ENCODE measurements around the gene GLRX2. TPM values are rescaled to one million over a fixed set of nuclear protein-coding genes. Genes with fewer than 3 reads are reported as not detected.
"Not testable (repeated sequence)": the region's sequence is repeated elsewhere in the genome, so short reads cannot be mapped to it uniquely, and the experiment has no call there.

Gene GLRX2, protein sequence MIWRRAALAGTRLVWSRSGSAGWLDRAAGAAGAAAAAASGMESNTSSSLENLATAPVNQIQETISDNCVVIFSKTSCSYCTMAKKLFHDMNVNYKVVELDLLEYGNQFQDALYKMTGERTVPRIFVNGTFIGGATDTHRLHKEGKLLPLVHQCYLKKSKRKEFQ
- total RNA-seq, result 16.0 TPM

DNA sequence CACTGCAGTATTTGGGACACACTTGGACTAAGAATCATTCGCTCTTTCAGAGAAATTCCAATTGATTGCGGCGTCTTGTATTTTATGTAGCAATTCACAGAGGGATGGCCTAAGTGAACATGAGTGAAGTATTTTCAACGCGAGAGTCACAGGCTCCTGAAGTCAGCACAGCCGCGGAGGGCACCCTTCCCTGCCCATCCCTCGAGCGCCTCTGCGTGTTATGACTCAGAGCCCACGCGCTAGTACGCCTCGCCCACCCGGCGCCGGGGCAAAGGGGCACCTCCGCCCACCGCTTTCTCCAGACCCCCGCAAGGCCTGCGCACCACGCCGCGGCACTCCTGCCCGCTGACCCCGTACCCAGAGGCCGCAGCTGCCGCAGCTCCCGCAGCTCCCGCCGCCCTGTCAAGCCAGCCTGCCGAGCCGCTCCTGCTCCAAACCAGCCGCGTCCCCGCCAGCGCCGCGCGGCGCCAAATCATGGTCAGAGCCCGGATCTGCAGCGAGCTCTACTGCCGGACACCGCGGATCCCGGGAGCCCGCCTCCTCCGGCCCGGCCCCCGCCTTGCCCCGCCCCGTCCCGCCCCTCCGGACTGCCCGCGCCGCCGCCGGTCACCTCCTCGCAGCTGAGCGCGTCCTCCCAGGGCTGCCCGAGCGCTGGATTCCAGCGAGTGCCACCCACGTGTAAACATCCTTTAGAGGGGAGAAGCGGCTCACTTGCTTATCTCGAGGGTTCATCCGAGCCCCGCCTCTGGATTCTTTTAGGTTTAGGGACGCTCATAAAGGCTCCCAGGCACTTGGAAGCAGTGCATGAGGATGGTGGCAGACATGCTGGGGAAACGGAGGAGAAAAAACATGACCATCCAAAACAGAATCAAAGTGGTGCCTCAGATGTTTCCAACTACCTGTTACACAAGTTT is at the start of gene GLRX2:
Gene GLRX2, minus strand, starts transcription at position 508 of the 914 bp plus-strand sequence. Its CDS starts 32 bp downstream, at position 476.
- peak; percentile 97 for ATAC-seq
- intact Hi-C loops (cut with DNase I), result loop anchor here (5.0 kb wide), 1 partner anchor 48 kb away; the partner anchor contains the start of genes RO60 and UCHL5
- DNase-seq (ENCODE audit: low spot score), result peak; percentile 91

DNA sequence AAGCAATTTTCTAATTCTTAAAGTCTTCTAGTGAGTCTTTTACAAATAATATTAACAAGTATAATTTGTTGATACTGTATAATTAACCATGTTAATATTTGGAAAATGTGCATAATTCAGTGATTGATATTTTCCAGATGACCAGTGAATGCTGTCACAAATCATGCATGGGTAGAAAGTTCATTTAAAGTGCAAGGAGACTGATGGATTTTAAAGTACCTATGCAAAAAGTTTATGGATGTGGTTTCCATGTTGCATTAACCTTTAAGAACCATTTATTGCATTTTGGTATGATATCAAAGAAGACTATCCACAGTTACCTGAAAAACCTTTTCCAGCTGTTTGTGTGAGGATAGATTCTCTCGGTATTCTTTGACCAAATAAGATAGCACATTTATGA is 39.8 kb upstream of the GLRX2 start:
- intact Hi-C loops (cut with DNase I), result no loop called here
- DNase-seq (ENCODE audit: low spot score), result no peak
- no peak for ATAC-seq

DNA sequence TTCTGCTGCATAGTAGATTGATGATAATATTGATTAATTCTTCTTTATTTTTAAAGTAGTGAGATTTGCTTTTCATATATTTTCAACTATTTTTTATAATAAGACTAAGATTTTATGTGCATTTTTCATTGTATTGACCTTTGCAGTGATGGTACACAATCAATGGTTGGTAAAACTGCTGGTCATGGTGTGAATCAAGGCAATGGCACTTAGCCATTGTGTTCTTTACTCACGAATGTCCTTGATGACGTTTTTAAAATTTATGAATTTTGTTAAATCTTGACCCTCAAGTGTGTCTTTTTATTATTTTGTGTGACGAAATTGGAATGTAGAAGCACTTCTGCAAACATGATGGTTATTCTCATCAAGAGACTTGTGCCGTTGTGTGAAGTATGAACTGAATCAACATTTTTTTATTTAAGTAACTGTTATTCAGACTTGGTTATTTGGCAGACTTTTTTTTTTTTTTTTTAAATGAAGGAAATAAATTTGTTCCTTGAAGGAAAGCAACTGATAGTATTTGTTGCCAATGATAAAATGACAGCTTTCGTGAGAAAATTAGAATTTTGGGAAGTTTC is 39.2 kb upstream of the GLRX2 start:
- intact Hi-C loops (cut with DNase I), result no loop called here
- ATAC-seq (no peak), DNase-seq (ENCODE audit: low spot score) (no peak)

DNA sequence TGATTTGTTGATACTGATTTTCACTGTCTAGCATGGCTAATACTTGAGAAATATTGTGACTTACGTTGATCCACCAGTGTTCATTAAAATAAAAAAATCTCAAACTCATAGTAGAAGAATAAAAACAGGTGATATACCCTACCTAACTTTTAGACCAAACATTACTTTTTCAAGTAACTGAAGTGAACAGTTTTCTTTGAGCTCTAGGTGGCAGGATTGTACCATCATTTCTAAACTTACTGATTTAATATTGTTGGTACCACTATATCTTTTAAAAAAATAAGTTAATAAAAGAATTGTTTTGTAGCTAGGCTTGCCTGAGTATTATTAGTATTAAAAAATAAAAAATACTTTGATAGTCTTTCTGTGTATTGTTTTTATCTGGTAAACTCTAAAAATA is 38.1 kb upstream of the GLRX2 start:
- ATAC-seq (no peak), DNase-seq (ENCODE audit: low spot score) (no peak)
- intact Hi-C loops (cut with DNase I), result no loop called here

DNA sequence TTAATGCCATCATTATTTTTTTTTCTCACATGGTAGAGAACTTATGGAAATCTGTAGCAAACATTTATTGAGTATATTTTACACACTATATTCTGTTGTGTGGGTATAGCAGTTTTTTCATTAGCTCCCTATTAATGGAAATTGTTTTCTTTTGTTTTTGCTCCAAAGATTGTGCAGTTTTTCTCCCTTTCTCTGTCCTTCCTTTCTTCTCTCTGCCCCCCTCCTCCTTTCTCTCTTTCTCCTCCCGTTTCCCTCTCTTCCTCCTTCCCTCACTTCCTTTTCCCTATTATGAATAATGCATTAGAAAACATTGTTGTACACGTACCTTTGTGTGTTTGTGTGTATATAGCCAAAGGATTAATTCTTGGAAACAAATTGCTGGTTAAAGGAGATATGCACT is 37.2 kb upstream of the GLRX2 start:
- ATAC-seq (no peak), DNase-seq (ENCODE audit: low spot score) (no peak)
- intact Hi-C loops (cut with DNase I), result no loop called here

DNA sequence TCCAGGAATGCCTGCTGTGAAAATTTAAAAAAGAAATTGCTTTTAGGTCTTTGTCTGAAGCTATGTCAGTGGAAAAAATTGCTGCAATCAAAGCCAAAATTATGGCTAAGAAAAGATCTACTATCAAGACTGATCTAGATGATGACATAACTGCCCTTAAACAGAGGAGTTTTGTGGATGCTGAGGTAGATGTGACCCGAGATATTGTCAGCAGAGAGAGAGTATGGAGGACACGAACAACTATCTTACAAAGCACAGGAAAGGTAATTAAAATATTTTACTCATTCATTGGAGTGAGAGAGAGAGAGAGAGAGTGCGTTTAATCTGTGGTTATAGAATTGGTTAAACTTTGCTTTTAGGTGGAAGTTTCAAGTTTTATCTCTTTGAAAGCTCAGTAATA is 36.6 kb upstream of the GLRX2 start:
- intact Hi-C loops (cut with DNase I), result no loop called here
- no peak for DNase-seq (ENCODE audit: low spot score)
- no peak for ATAC-seq

DNA sequence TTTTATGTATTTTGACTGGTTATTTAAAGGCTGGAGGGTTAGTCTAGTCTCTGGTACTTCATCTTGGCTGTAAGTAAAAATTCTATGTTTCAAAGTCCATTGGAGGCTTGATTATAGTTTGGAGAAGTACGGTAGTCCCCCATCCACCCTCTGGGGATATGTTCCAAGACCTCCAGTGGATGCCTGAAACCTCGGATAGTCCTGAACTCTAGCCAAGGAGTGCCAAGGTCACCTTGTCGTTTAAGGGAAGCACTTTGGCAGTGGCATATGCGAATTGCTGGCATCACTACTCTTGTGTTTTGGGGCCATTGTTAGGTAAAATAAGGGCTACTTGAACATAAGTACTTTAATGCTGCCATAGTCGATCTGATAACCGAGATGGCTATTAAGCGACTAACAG is 35.0 kb upstream of the GLRX2 start:
- ATAC-seq (no peak), DNase-seq (ENCODE audit: low spot score) (no peak)
- intact Hi-C loops (cut with DNase I), result no loop called here

DNA sequence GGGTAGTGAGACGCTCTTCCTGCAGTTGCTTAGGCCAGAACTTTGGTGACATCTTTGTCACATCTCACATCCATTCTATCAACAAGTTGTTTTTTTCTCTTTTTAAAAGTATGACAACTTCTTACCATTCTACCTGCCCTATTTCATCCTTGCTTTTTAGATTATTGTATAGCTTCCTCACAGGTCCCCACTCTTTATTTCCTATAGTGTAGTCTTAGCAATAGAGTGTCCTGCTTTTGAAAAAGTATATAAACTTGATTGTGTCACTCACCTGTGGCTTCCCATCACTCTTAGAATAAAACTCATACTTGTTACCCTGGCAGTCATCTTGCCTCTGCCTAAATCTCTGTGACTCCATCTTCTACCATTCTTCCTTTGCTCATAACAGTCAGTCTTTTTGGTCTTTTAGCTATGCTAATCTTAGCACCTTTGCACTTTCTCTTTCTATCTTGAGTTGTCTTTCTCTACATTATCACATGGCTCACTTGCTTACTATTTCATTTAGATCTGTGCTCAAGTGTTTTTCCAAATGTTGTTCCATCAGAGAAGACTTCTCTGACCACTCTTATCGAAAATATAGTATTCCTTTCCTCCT is 26.1 kb upstream of the GLRX2 start:
- no peak for ATAC-seq
- no peak for DNase-seq (ENCODE audit: low spot score)
- intact Hi-C loops (cut with DNase I), result no loop called here

DNA sequence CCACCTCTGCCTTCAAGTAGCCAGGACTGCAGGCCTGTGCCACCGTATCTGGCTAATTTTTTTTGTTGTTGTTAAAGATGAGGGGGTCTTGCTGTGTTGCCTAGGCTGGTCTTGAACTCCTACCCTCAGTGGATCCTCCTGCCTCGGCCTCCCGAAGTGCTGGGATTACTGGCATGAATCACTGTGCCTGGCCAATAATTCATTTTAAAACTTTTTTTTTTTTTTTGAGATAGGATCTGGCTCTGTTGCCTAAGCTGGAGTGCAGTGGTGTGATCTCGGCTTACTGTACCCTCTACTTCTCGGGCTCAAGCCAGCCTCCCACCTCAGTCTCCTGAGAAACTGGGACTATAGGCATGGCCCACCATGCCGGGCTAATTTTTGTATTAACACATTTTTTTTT is 20.2 kb upstream of the GLRX2 start:
- DNase-seq (ENCODE audit: low spot score) (no peak), ATAC-seq (no peak)
- intact Hi-C loops (cut with DNase I), result no loop called here

DNA sequence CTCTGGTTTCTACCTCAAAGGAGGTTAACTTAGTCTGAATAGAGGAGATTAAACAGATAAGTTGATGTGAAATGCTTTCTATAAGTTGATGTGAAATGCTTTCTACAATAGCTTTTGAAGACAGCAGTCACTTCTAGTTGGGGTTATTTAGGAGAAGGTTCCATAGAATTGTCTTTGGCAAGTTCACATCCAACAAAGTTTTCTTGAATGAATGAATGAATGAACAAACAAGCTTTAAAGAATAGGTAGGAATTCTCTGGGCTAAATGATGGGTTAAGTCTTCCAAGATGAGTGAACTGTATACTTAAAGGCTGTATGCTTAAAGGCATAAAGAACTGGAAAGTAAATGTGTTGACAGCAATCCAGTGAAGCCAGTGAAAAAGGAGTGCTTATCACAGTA is 18.5 kb upstream of the GLRX2 start:
- no peak for ATAC-seq
- intact Hi-C loops (cut with DNase I), result no loop called here
- no peak for DNase-seq (ENCODE audit: low spot score)

DNA sequence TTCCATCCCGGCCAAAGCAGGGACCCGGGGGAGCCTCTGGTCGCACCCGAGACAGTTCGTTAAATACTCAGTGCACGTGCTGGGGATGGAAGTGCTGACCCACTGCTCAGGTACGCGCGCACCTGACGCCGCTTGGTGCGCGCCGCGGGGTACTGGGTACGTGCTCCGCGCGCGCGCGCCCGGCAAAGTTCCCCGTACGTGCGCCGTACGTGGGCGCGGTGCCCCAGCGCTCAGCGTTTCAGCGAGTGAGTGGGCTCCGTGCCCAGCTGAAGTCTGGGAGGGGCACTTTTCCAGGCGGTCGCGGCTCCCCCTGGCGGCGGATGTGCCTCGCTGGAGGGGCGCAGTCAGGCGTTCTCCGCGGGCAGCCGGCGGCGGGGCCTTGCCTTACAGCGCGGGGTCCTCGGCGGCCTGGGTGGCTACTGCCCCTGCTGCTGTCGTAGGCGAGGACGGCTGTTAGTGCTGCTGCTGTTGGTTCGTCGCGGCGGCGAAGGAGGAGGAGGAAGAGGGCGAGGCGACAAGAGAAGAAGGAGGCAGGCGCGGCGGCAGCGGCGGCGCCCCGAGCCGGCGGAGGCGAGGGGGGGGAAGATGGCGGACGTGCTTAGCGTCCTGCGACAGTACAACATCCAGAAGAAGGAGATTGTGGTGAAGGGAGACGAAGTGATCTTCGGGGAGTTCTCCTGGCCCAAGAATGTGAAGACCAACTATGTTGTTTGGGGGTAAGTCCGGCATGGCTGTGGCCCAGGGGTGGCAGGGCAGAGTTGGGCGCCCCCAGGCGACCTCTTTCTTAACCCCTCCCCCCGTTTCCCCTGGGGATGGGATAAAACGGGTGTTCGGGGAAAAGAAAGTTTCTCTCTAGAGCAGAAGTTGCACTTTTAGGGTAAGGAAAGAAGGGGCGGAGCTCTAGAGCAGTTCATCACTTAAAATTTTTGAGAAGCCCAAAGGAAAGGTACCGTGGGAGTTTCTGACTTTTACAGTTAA is 16.7 kb upstream of the GLRX2 start, which contains the start of gene CDC73:
Gene CDC73, plus strand, starts transcription at position 416 of the 978 bp plus-strand sequence. Its CDS starts 170 bp downstream, at position 586.
- ATAC-seq, result peak; percentile 99
- peak; percentile 99 for DNase-seq (ENCODE audit: low spot score)
- intact Hi-C loops (cut with DNase I), result no loop called here

DNA sequence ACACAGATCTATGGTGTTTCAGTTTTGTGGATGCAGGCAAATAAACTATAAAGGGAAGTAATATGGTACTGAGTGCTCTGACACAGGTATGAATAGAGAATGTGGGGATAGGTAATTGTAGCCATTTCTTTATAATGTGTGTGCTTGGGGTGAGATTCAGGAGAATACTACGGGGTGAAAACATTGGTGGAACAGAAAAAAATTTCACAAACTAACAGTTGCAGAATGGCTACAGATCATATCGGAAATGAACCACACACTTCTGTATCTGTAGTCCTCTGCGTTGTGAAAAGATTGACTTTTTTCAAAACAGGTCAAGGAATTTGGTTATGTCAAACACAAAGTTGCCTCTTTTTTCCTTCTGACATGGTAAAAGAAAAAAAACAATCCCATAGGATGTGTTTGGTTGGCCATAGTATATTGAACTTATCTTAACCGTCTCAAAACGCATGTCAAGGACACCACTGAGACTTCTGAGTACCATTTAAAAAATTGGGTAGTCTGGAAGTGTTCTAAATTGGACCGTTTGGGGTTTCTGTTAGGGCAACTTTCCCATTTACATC is 15.5 kb upstream of the GLRX2 start:
- DNase-seq (ENCODE audit: low spot score), result no peak
- intact Hi-C loops (cut with DNase I), result no loop called here
- ATAC-seq, result no peak

DNA sequence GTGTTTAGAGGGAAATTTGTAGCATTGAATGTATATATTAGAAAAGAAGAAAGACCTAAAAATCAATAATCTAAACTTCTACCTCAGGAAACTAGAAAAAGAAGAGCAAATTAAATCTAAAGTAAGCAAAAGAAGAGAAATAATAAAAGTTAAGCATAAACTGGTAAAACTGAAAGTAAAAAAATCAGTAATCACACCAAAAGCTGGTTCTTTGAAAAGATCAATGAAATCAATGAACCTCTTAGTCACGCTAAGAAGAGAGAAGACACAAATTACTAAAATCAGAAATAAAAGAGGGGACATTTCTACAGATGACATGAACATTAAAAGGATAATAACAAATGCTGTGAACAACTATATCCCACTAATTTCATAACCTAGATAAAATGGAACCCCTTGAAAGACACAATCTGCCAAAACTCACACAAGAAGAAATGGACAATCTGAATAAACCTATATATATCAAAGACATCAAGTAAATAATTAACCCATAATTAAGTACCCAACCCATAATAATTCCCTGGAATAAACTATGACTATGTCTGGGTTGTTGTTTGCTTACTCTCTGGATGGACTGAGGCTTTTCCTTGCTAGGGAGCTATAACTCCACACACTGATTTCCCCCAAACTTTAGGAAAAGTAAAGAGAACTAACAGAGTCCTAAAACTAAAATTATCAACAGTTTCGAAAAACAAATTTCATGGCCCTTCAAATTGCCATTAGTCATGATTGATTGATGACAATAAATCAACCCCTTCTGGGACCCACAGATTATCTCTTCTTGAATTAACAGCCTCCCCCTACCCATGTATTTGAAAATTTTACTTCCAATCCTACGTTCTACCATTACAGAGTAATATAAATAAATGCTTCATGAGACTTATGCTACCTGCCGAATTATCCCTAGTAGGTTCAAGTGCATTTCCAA is 13.9 kb upstream of the GLRX2 start:
- DNase-seq (ENCODE audit: low spot score), result no peak
- intact Hi-C loops (cut with DNase I), result no loop called here
- no peak for ATAC-seq

DNA sequence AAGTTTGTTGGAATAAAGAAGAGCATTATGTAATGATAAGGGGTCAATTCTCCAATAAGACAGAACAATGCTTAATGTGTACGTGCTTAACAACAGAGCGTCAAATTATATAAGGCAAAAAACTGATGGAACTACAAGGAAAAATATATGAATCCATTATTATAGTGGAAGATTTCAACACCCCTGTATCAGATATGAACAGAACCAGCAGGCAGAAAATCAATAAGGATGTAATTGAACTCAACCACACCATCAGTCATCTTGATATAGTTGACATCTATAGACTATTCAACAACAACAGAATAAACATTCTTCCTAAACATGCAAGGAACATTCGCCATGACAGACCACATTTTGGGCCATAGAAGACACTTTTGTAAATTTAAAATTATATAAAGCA is 13.0 kb upstream of the GLRX2 start:
- no peak for DNase-seq (ENCODE audit: low spot score)
- no peak for ATAC-seq
- intact Hi-C loops (cut with DNase I), result no loop called here

DNA sequence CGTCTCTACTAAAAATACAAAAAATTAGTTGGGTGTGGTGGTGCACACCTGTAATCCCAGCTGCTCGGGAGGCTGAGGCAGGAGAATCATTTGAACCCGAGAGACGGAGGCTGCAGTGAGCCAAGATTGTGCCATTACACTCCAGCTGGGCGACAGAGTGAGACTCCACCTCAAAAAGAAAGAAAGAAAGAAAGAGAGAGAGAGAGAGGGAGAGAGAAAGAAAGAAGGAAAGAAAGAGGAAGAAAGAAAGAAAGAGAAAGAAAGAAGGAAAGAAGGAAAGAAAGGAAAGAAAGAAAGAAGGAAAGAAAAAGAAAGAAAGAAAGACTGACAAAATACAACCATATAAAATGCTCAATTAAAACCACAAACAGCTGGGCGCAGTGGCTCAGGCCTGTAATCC is 12.0 kb upstream of the GLRX2 start:
- ATAC-seq; intact Hi-C loops (cut with DNase I); DNase-seq (ENCODE audit: low spot score): not testable (repeated sequence)

DNA sequence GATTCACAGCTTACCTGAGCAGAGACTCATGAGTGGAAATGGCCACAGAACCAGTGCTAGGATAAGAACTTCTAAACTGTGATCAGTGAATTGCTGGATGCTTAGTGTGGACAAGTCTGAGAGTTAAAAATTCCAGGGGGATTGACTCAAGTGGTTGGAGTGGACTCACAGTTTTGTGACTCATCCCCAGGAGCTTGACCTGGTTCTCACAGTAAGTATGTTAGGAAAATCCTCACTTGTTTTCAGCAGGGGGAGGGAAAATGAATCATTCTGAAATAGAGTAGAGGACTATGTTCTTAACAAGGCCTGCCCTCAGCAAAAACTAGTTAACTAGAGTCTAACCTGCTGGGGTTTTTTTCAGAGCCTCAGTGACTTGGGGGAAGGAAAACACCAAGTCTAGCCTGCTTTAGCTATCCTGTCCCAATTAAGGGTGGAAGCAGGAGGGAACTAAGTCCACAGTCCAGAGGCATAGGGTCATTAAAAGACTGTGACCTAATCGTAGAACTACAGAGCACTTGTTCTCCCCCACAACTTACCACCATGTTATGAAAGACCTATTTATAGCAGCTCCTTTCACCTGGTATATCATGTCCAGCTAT is 10.5 kb upstream of the GLRX2 start:
- intact Hi-C loops (cut with DNase I), result no loop called here
- ATAC-seq, result no peak
- DNase-seq (ENCODE audit: low spot score), result no peak
